Measurements from ENCODE around the gene OR2Z1. TPM values are rescaled to one million over a fixed set of nuclear protein-coding genes. Genes with fewer than 3 reads are reported as not detected.
"Not testable (repeated sequence)": the region's sequence is repeated elsewhere in the genome, so short reads cannot be mapped to it uniquely, and the experiment has no call there.

The OR2Z1 gene
- total RNA-seq, 1 experiment from 2014 or later, result not detected

- no peak; the same call in 1 of the 2 replicates for ATAC-seq
- intact Hi-C loops (cut with micrococcal nuclease; ENCODE audit: unreplicated experiment) (no loop called here), in situ Hi-C loops (cut with HindIII; ENCODE audit: low pct_unique_long_range_greater_than_20kb, low sequenced_read_pairs) (no loop called here)
- DNase-seq (ENCODE audit: low read depth, low spot score), result no peak
- Histone ChIP-seq H3K4me1 (ENCODE audit: control insufficient read depth, insufficient read depth, low read length) (no peaks in the 10 kb centered on the region), H3K27me3 (ENCODE audit: control insufficient read depth, insufficient read depth, low read length) (no peaks in the 10 kb centered on the region), H3K9me3 (ENCODE audit: control insufficient read depth, insufficient read depth, low read depth, low read length) (no peaks in the 10 kb centered on the region), H3K4me3 (ENCODE audit: low read depth in 2 of 2, low read length in 2 of 2) (no peak overlapping the region), H3K36me3 (ENCODE audit: control insufficient read depth, insufficient read depth, low read length) (no peaks in the 10 kb centered on the region), H3K27ac (ENCODE audit: low read length) (no peak overlapping the region)
- no TSS peak for BruUV-seq (replicated peaks)
- TF ChIP-seq TCF7L2 (IDR thresholded peaks at IDR 0.05; ENCODE audit: low read depth, low read length) (no peak), SIN3A (IDR thresholded peaks at IDR 0.05; ENCODE audit: borderline replicate concordance, insufficient read depth, low read depth, low read length) (no peak), POLR2AphosphoS5 (IDR thresholded peaks at IDR 0.05; ENCODE audit: low read depth, low read length) (no peak), REST (IDR thresholded peaks at IDR 0.05; ENCODE audit: insufficient read depth in 1 of 2, low read depth in 2 of 2, low read length in 1 of 2) (no peak)
- TF ChIP-seq, protein P1, sequence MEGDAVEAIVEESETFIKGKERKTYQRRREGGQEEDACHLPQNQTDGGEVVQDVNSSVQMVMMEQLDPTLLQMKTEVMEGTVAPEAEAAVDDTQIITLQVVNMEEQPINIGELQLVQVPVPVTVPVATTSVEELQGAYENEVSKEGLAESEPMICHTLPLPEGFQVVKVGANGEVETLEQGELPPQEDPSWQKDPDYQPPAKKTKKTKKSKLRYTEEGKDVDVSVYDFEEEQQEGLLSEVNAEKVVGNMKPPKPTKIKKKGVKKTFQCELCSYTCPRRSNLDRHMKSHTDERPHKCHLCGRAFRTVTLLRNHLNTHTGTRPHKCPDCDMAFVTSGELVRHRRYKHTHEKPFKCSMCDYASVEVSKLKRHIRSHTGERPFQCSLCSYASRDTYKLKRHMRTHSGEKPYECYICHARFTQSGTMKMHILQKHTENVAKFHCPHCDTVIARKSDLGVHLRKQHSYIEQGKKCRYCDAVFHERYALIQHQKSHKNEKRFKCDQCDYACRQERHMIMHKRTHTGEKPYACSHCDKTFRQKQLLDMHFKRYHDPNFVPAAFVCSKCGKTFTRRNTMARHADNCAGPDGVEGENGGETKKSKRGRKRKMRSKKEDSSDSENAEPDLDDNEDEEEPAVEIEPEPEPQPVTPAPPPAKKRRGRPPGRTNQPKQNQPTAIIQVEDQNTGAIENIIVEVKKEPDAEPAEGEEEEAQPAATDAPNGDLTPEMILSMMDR (IDR thresholded peaks at IDR 0.05), result no peak
- POLR2A ChIA-PET, result no interaction called here
- CTCF ChIA-PET, result no interaction called here
Measured at GRCh38 chr19:8702350-8702749, 19.1 kb upstream of the OR2Z1 start.

DNA sequence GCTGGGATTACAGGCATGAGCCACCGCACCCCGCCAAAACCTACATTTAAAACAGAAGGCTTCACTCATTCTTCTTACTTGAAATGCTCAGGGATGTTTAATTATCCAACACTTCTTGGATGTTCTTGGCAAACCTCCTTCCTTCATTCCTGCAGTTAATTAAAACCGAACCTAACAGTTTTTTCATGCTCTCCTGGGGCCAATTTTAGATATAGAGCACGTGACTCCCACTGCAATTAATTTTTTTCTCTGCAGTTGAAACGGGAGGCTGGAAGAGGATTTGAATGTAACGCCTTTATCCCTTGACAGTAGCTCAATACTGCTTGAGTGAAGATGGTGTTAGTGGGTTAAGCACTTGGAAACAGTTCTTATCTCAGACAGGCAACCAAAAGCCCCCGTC, 18.2 kb upstream of the OR2Z1 start:
- H3K4me3 ChIP-seq (ENCODE audit: low read depth in 2 of 2, low read length in 2 of 2), result no peak overlapping the region
- no peaks in the 10 kb centered on the region for H3K27me3 ChIP-seq (ENCODE audit: control insufficient read depth, insufficient read depth, low read length)
- no peak overlapping the region for H3K27ac ChIP-seq (ENCODE audit: low read length)
- in situ Hi-C loops (cut with HindIII; ENCODE audit: low pct_unique_long_range_greater_than_20kb, low sequenced_read_pairs) (no loop called here), intact Hi-C loops (cut with micrococcal nuclease; ENCODE audit: unreplicated experiment) (no loop called here)
- ChIA-PET POLR2A (interaction anchor here (0.5 kb wide), 1 partner anchor 312 kb away, joined by 3 read pairs; no protein-coding TSS in a partner anchor), CTCF (interaction anchor here (0.6 to 0.7 kb wide), 2 partner anchors 18 to 429 kb away, joined by 3 to 4 read pairs; no protein-coding TSS in a partner anchor)
- H3K36me3 ChIP-seq (ENCODE audit: control insufficient read depth, insufficient read depth, low read length), result no peaks in the 10 kb centered on the region
- no peaks in the 10 kb centered on the region for H3K4me1 ChIP-seq (ENCODE audit: control insufficient read depth, insufficient read depth, low read length)
- no peak for DNase-seq (ENCODE audit: low read depth, low spot score)
- no peak for ATAC-seq
- no TSS peak for BruUV-seq (replicated peaks)
- no peaks in the 10 kb centered on the region for H3K9me3 ChIP-seq (ENCODE audit: control insufficient read depth, insufficient read depth, low read depth, low read length)
- TF ChIP-seq SIN3A (IDR thresholded peaks at IDR 0.05; ENCODE audit: borderline replicate concordance, insufficient read depth, low read depth, low read length), result no peak
- TF ChIP-seq REST (IDR thresholded peaks at IDR 0.05; ENCODE audit: insufficient read depth in 1 of 2, low read depth in 2 of 2, low read length in 1 of 2), result no peak
- no peak for TF ChIP-seq POLR2AphosphoS5 (IDR thresholded peaks at IDR 0.05; ENCODE audit: low read depth, low read length)
- TF ChIP-seq, protein P1 (IDR thresholded peaks at IDR 0.05), result no peak
- no peak for TF ChIP-seq TCF7L2 (IDR thresholded peaks at IDR 0.05; ENCODE audit: low read depth, low read length)

DNA sequence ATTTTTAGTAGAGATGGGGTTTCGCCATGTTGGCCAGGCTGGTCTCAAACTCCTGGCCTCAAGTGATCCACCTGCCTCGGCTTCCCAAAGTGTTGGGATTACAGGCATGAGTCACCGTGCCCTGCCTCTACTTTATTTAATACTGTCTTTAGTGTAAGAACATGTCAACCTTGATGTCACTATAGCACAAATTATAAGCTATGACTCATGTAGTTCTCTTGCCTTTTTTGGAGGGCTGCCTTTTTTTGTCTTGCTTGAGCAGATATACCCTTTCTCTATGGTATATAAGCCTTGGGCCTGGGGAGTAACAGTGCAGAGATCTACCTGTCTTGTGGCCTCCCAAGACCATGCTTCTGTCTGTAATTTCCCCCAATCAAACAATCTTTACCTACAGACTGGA, 16.1 kb upstream of the OR2Z1 start:
- ATAC-seq; intact Hi-C loops (cut with micrococcal nuclease; ENCODE audit: unreplicated experiment); in situ Hi-C loops (cut with HindIII; ENCODE audit: low pct_unique_long_range_greater_than_20kb, low sequenced_read_pairs); H3K27ac ChIP-seq (ENCODE audit: low read length); POLR2A ChIA-PET; CTCF ChIA-PET; H3K4me1 ChIP-seq (ENCODE audit: control insufficient read depth, insufficient read depth, low read length); H3K27me3 ChIP-seq (ENCODE audit: control insufficient read depth, insufficient read depth, low read length); BruUV-seq (replicated peaks); H3K4me3 ChIP-seq (ENCODE audit: low read depth in 2 of 2, low read length in 2 of 2); DNase-seq (ENCODE audit: low read depth, low spot score); H3K36me3 ChIP-seq (ENCODE audit: control insufficient read depth, insufficient read depth, low read length); H3K9me3 ChIP-seq (ENCODE audit: control insufficient read depth, insufficient read depth, low read depth, low read length): not testable (repeated sequence)
